NCI-H2196 treated with DMSO at 0.1 percent for 48 hours (cell line): ENCODE data around the gene COL4A6.
"Not testable (repeated sequence)": the region's sequence is repeated elsewhere in the genome, so short reads cannot be mapped to it uniquely, and the experiment has no call there.

ENCODE experiments used
- DNase-seq: peaks from one replicate; lab custom pipeline; 2025; ENCODE audit not compliant: unreplicated experiment; lab: John Stamatoyannopoulos, UW

The COL4A6 gene

GRCh38 chrX:108438110-108438623 is at the start of gene COL4A6:
Gene COL4A6, minus strand, starts transcription at chrX:108438422. Its CDS starts 226 bp downstream, at chrX:108438196.
- no peak for DNase-seq

- DNase-seq: no peak
These were observed 47.7 kb upstream of the COL4A6 start for GRCh38 chrX:108485960-108486359.

GRCh38 chrX:108484251-108484650 is 46.0 kb upstream of the COL4A6 start:
- DNase-seq: no peak

GRCh38 chrX:108481528-108481927 is 43.3 kb upstream of the COL4A6 start:
- not testable (repeated sequence) for DNase-seq

- DNase-seq: no peak
These were observed 35.8 kb upstream of the COL4A6 start for GRCh38 chrX:108473979-108474378.

GRCh38 chrX:108468486-108468885 is 30.3 kb upstream of the COL4A6 start:
- DNase-seq: no peak

- DNase-seq: no peak
These were observed 26.4 kb upstream of the COL4A6 start for GRCh38 chrX:108464604-108465003.

- DNase-seq: no peak
These were observed 18.8 kb upstream of the COL4A6 start for GRCh38 chrX:108456971-108457477.

- DNase-seq: no peak
These were observed 15.6 kb upstream of the COL4A6 start for GRCh38 chrX:108453841-108454240.

- no peak for DNase-seq
These were observed 9.1 kb upstream of the COL4A6 start for GRCh38 chrX:108447303-108447702.

- no peak for DNase-seq
These were observed 4.8 kb upstream of the COL4A6 start for GRCh38 chrX:108442901-108443464.

- no peak for DNase-seq
These were observed 1.9 kb upstream of the COL4A6 start for GRCh38 chrX:108439961-108440696.

GRCh38 chrX:108439426-108439942 is 1.3 kb upstream of the COL4A6 start, which contains the start of gene COL4A5:
Gene COL4A5, plus strand, starts transcription at chrX:108439838. Its CDS starts 288 bp downstream, at chrX:108440126.
- DNase-seq: peak; percentile 50

- DNase-seq: no peak
These were observed 693 bp downstream of the COL4A6 start for GRCh38 chrX:108437349-108438109.

- no peak for DNase-seq
These were observed 3.0 kb downstream of the COL4A6 start for GRCh38 chrX:108435261-108435660.

GRCh38 chrX:108426262-108426661 is 12.0 kb downstream of the COL4A6 start:
- no peak for DNase-seq

GRCh38 chrX:108420481-108420880 is 17.7 kb downstream of the COL4A6 start:
- DNase-seq: no peak

GRCh38 chrX:108419401-108419800 is 18.8 kb downstream of the COL4A6 start:
- no peak for DNase-seq

- DNase-seq: no peak
These were observed 21.0 kb downstream of the COL4A6 start for GRCh38 chrX:108417257-108417656.

GRCh38 chrX:108415891-108416290 is 22.3 kb downstream of the COL4A6 start:
- no peak for DNase-seq

GRCh38 chrX:108415146-108415545 is 23.1 kb downstream of the COL4A6 start:
- no peak for DNase-seq
